ENCODE measurements around the gene PIK3C2B. TPM values are rescaled to one million over a fixed set of nuclear protein-coding genes. Genes with fewer than 3 reads are reported as not detected.

The PIK3C2B gene
- total RNA-seq, 1 experiment from 2014 or later = 17.4 TPM

GRCh38 chr1:204506969-204507316, 12.3 kb upstream of the PIK3C2B start:
- Histone ChIP-seq H3K36me3 (ENCODE audit: control insufficient read depth in 1 of 2, insufficient read depth in 2 of 2, low read length in 2 of 2) (no peaks in the 10 kb centered on the region), H3K4me3 (replicated peaks in 1 of 2; ENCODE audit: low read depth in 1 of 2, low read length in 2 of 2) (peak overlapping the region; percentile 7 to 38; a peak in 3 of 4 replicates), H2AFZ (ENCODE audit: low read depth, low read length, poor library complexity, severe bottlenecking) (peak overlapping the region; percentile 98), H3K4me2 (ENCODE audit: low read length) (peak overlapping the region; percentile 76), H3K9me2 (ENCODE audit: insufficient read depth) (no peaks in the 10 kb centered on the region), H3K79me2 (ENCODE audit: insufficient read depth, low read length) (no peaks in the 10 kb centered on the region), H3K27me3 (ENCODE audit: insufficient read depth, low read length) (no peaks in the 10 kb centered on the region), H3K27ac (ENCODE audit: low read depth, low read length) (peak overlapping the region; percentile 60), H3K4me1 (ENCODE audit: control insufficient read depth in 1 of 2, insufficient read depth in 2 of 2, low read length in 2 of 2) (peaks cover 30 to 47% of the 10 kb centered on the region in 2 experiments), H3K9me3 (ENCODE audit: control insufficient read depth in 1 of 2, insufficient read depth in 1 of 2, low read depth in 1 of 2, low read length in 2 of 2) (no peaks in the 10 kb centered on the region), H4K20me1 (ENCODE audit: insufficient read depth) (no peaks in the 10 kb centered on the region), H3K9ac (ENCODE audit: low read length) (peak overlapping the region; percentile 30)
- ChIA-PET POLR2A (interaction anchor here (0.6 to 3.5 kb wide), 3 partner anchors 9 to 285 kb away, joined by 3 to 63 read pairs (median 14); partner anchors contain the start of genes MDM4 and PIK3C2B), CTCF (interaction anchor here (1.4 to 3.8 kb wide), 4 partner anchors 9 to 345 kb away, joined by 3 to 38 read pairs (median 6); partner anchors contain the start of genes MDM4 and PIK3C2B), RAD21 (ENCODE audit: low non-redundant PET in 1 of 2, low total read pairs in 2 of 2, uncharacterized antibody in 2 of 2, unreplicated experiment in 2 of 2) (interaction anchor here in 1 of 2 experiments (1.2 kb wide), 1 partner anchor 9 kb away, joined by 4 read pairs; the partner anchor contains the start of gene MDM4)
- intact Hi-C loops (cut with micrococcal nuclease) = loop anchor here (1.0 kb wide), 1 partner anchor 9 kb away; the partner anchor contains the start of gene MDM4
- no TSS peak for BruUV-seq (replicated peaks)
- DNase-seq (ENCODE audit: low read depth, low spot score) = peak; percentile 87
- peak; percentile 82 for ATAC-seq
- TF ChIP-seq ELF1 (IDR thresholded peaks at IDR 0.05; ENCODE audit: borderline replicate concordance, low read depth) (no peak), YY1 (IDR thresholded peaks at IDR 0.05; ENCODE audit: extremely low read depth, insufficient replicate concordance, low read depth, low read length) (no peak), SRF (IDR thresholded peaks at IDR 0.05; ENCODE audit: low read depth) (peak; percentile 49; the same call in 1 of the 2 replicates), ZNF274 (IDR thresholded peaks at IDR 0.05; ENCODE audit: low read depth, low read length) (no peak), SP1 (IDR thresholded peaks at IDR 0.05; ENCODE audit: low read depth) (peak; percentile 67), CBX3 (IDR thresholded peaks at IDR 0.05; ENCODE audit: low read depth) (peak; percentile 98), REST (IDR thresholded peaks at IDR 0.05; ENCODE audit: low read depth) (no peak), CEBPB (IDR thresholded peaks at IDR 0.05; ENCODE audit: low read depth) (peak; percentile 99), TCF7L2 (IDR thresholded peaks at IDR 0.05; ENCODE audit: borderline replicate concordance, extremely low read depth, insufficient read depth, insufficient read length) (no peak), FOSL1 (IDR thresholded peaks at IDR 0.05; ENCODE audit: low read depth) (peak; percentile 38), POLR2A (IDR thresholded peaks at IDR 0.05; ENCODE audit: borderline replicate concordance, extremely low read depth, insufficient read depth, insufficient read length) (no peak), RAD21 (IDR thresholded peaks at IDR 0.05; ENCODE audit: low read depth) (no peak), EGR1 (IDR thresholded peaks at IDR 0.05; ENCODE audit: low read depth) (no peak), EZH2phosphoT487 (IDR thresholded peaks at IDR 0.05; ENCODE audit: borderline replicate concordance) (no peak), SIN3A (IDR thresholded peaks at IDR 0.05; ENCODE audit: low read depth) (no peak; the same call in 1 of the 2 replicates), EZH2 (IDR thresholded peaks at IDR 0.05) (no peak), JUND (IDR thresholded peaks at IDR 0.05) (peak; percentile 51; the same call in 1 of the 2 replicates)
- TF ChIP-seq, protein P1, sequence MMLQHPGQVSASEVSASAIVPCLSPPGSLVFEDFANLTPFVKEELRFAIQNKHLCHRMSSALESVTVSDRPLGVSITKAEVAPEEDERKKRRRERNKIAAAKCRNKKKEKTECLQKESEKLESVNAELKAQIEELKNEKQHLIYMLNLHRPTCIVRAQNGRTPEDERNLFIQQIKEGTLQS (IDR thresholded peaks at IDR 0.05) = peak; percentile 100
- TF ChIP-seq, protein P2, sequence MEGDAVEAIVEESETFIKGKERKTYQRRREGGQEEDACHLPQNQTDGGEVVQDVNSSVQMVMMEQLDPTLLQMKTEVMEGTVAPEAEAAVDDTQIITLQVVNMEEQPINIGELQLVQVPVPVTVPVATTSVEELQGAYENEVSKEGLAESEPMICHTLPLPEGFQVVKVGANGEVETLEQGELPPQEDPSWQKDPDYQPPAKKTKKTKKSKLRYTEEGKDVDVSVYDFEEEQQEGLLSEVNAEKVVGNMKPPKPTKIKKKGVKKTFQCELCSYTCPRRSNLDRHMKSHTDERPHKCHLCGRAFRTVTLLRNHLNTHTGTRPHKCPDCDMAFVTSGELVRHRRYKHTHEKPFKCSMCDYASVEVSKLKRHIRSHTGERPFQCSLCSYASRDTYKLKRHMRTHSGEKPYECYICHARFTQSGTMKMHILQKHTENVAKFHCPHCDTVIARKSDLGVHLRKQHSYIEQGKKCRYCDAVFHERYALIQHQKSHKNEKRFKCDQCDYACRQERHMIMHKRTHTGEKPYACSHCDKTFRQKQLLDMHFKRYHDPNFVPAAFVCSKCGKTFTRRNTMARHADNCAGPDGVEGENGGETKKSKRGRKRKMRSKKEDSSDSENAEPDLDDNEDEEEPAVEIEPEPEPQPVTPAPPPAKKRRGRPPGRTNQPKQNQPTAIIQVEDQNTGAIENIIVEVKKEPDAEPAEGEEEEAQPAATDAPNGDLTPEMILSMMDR (IDR thresholded peaks at IDR 0.05 in 2 of 3, conservative IDR thresholded peaks at IDR 0.05 in 1 of 3; ENCODE audit: borderline replicate concordance in 1 of 3, insufficient read depth in 1 of 3, low read depth in 2 of 3, low read length in 2 of 3) = no peak
- TF ChIP-seq, protein P3, sequence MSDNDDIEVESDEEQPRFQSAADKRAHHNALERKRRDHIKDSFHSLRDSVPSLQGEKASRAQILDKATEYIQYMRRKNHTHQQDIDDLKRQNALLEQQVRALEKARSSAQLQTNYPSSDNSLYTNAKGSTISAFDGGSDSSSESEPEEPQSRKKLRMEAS (IDR thresholded peaks at IDR 0.05) = peak; percentile 65
